Measurements from ENCODE around the gene EFCAB5.
"Not testable (repeated sequence)": the region's sequence is repeated elsewhere in the genome, so short reads cannot be mapped to it uniquely, and the experiment has no call there.

EFCAB5 gene

DNA sequence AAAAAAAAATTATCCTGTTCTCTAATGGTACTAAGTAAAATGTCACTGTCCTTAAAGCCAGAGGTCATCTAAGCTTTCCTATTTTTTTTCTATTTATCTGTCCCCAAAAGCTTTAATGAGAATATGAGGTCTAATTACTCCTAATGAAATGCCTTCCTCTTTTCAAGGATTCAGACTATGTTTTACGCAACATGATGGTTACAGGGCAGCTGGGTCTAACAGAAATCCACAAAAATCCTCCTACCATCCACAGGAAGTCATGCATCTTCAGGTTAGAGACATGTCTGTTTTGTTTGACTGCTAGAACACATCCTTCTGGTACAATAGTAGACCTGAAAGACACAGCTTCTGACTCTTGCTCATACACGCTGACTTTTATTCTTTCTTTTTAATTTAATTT lies 145.5 kb downstream of the EFCAB5 start:
- Mint-ChIP-seq H3K27me3 (ENCODE audit: low read depth) (peaks cover 26% of the 10 kb centered on the region), H3K4me3 (no peak overlapping the region), H3K27ac (no peak overlapping the region), H3K36me3 (ENCODE audit: low read depth) (no peaks in the 10 kb centered on the region), H3K4me1 (ENCODE audit: low read depth) (no peaks in the 10 kb centered on the region), H3K9me3 (no peaks in the 10 kb centered on the region)

DNA sequence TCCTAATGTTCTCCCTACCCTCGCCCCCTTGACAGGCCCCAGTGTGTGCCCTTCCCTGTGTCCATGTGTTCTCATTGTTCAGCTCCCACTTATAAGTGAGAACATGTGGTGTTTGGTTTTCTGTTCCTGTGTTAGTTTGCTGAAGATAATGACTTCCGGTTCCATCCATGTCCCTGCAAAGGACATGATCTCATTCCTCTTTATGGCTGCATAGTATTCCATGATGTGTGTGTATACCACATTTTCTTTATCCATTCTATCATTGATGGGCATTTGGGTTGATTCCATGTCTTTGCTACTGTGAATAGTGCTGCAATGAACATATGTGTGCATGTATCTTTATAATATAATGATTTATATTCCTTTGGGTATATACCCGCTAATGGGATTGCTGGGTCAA lies 146.0 kb downstream of the EFCAB5 start:
- H3K4me1 Mint-ChIP-seq (ENCODE audit: low read depth); H3K36me3 Mint-ChIP-seq (ENCODE audit: low read depth); H3K9me3 Mint-ChIP-seq; H3K27ac Mint-ChIP-seq; H3K4me3 Mint-ChIP-seq: not testable (repeated sequence)
- peaks cover 26% of the 10 kb centered on the region for H3K27me3 Mint-ChIP-seq (ENCODE audit: low read depth)

DNA sequence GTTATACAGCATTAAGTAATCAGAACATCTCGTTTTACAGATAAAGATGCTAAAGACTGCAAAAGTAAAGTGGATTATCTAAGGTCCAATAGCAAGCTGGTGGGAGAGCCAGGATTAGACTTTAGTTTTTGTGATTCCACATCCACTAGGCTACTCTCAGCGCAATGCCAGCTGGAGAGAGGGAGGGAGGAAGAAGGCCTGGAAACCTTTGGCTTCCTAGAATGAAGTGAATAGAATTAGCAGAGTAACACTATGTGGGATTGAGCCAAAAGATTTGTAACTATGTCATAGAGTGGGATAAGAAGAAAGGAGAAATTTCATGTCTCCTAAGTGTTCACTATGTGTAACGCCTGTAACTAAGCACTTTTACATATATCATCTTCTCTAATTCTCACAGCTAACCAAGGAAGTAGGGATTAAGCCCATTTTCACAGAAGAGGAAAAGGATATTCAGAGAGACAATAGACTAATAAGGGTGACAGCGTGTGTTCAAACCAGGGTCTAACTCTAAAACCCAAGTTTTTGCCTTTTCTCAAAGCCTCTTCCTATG lies 149.8 kb downstream of the EFCAB5 start:
- Mint-ChIP-seq H3K4me1 (ENCODE audit: low read depth) (peaks cover 8% of the 10 kb centered on the region), H3K27me3 (ENCODE audit: low read depth) (peaks cover 35% of the 10 kb centered on the region)

GRCh38 chr17:30091771-30092170 lies 150.3 kb downstream of the EFCAB5 start:
- H3K9me3 Mint-ChIP-seq, result no peaks in the 10 kb centered on the region
- no peak overlapping the region for H3K4me3 Mint-ChIP-seq
- H3K27me3 Mint-ChIP-seq (ENCODE audit: low read depth), result peaks cover 35% of the 10 kb centered on the region
- peaks cover 8% of the 10 kb centered on the region for H3K4me1 Mint-ChIP-seq (ENCODE audit: low read depth)
- no peak overlapping the region for H3K27ac Mint-ChIP-seq
- H3K36me3 Mint-ChIP-seq (ENCODE audit: low read depth), result no peaks in the 10 kb centered on the region

More for the DNA sequence above, 149.8 kb downstream of the EFCAB5 start:
- H3K4me3 Mint-ChIP-seq, result no peak overlapping the region
- no peak overlapping the region for H3K27ac Mint-ChIP-seq
- H3K36me3 Mint-ChIP-seq (ENCODE audit: low read depth), result no peaks in the 10 kb centered on the region
- H3K9me3 Mint-ChIP-seq, result no peaks in the 10 kb centered on the region

GRCh38 chr17:30092886-30093285 lies 151.5 kb downstream of the EFCAB5 start:
- Mint-ChIP-seq H3K4me3 (no peak overlapping the region), H3K4me1 (ENCODE audit: low read depth) (peaks cover 8% of the 10 kb centered on the region), H3K9me3 (no peaks in the 10 kb centered on the region), H3K36me3 (ENCODE audit: low read depth) (no peaks in the 10 kb centered on the region), H3K27me3 (ENCODE audit: low read depth) (peaks cover 42% of the 10 kb centered on the region), H3K27ac (no peak overlapping the region)

DNA sequence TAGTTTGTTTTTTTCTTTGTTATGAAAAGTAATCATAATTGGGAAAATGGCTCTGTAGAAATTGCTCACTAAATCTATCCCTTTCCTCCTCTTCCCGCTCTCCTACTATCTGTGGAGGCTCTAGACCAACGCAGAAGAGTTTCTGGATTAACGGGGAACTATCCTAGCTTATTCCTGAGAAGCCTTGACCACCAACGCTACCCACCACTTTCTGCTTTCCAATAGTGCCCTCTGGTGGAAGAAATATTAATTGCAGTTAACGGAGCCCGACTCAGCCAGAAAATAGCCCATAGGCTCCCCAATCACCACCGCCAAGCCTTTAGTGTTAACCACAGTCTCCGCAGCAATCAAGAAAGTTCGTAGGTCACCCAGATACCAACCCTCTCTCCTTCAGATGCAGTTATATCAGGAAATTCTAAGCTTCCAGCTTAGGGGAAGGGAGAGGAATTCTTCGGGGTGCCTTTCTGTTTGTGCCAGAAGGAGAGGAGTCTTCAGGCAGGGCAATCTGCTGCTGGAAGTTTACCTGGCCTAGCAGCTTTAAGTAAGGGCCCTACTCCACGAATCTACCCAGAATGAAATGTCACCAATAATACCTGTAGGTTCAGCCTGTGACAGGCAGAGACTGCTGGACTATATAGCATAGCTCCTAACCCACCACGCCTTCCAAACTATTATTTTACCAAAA lies 152.2 kb downstream of the EFCAB5 start:
- peaks cover 8% of the 10 kb centered on the region for H3K4me1 Mint-ChIP-seq (ENCODE audit: low read depth)
- H3K36me3 Mint-ChIP-seq (ENCODE audit: low read depth), result no peaks in the 10 kb centered on the region
- no peak overlapping the region for H3K27ac Mint-ChIP-seq
- H3K4me3 Mint-ChIP-seq, result no peak overlapping the region
- H3K9me3 Mint-ChIP-seq, result no peaks in the 10 kb centered on the region
- peaks cover 44% of the 10 kb centered on the region for H3K27me3 Mint-ChIP-seq (ENCODE audit: low read depth)

GRCh38 chr17:30095507-30096244 lies 154.2 kb downstream of the EFCAB5 start:
- no peak overlapping the region for H3K27ac Mint-ChIP-seq
- no peaks in the 10 kb centered on the region for H3K36me3 Mint-ChIP-seq (ENCODE audit: low read depth)
- H3K27me3 Mint-ChIP-seq (ENCODE audit: low read depth), result peaks cover 38% of the 10 kb centered on the region
- H3K4me1 Mint-ChIP-seq (ENCODE audit: low read depth), result peaks cover 8% of the 10 kb centered on the region
- no peak overlapping the region for H3K4me3 Mint-ChIP-seq
- H3K9me3 Mint-ChIP-seq, result no peaks in the 10 kb centered on the region

DNA sequence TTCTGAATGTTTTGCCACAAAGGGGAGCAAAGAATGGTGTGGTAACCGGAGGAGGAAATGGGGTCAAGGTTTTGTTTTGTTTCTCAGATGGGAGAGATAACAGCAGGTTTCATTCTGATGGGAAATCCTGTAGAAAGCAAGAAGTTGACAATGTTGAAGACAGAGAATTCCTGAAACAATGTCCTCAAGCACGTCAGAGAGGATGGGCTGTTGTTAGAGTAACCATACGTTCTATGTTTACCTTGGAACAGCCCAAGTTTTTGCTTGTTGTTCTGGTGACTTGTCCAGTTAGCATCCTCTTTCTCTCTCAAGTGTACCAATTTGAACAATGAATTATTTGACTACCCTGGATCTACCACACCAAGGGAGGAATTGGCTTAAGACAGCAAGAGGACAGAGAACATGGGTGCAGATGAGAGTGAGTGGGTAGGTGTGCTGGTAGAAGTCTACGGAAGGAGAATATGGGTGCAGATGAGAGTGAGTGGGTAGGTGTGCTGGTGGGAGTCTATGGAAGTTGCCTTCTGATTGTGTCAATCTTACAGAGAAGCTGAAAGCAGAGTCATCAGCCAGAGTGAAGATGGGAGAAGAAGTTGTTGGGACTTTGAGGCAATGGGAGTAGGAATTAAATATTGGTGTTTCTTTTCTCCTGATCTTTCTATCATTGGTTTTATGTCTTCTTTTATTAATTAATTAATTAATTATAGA lies 160.4 kb downstream of the EFCAB5 start:
- Mint-ChIP-seq H3K27me3 (ENCODE audit: low read depth) (peaks cover 26% of the 10 kb centered on the region), H3K4me1 (ENCODE audit: low read depth) (peaks cover 6% of the 10 kb centered on the region), H3K36me3 (ENCODE audit: low read depth) (no peaks in the 10 kb centered on the region)

DNA sequence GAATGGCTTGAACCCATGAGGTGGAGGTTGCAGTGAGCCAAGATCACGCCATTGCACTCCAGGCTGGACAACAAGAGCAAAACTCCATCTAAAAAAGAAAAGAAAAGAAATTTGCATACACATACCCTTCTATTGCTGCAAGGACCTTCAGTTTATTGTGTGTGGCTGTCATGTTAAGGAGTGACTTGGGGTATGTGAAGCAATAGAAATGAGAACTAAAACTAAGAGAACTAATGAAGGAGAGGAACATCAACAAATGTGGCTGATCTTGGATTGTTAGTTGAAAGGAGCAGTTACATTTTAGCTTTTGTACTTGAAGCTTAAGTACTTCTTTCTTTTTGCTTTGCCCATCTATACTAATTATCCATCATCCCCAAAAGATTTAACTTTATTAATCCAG lies 162.5 kb downstream of the EFCAB5 start:
- no peaks in the 10 kb centered on the region for H3K36me3 Mint-ChIP-seq (ENCODE audit: low read depth)
- no peak overlapping the region for H3K27ac Mint-ChIP-seq
- no peaks in the 10 kb centered on the region for H3K9me3 Mint-ChIP-seq
- H3K4me1 Mint-ChIP-seq (ENCODE audit: low read depth), result peaks cover 6% of the 10 kb centered on the region
- no peak overlapping the region for H3K4me3 Mint-ChIP-seq
- H3K27me3 Mint-ChIP-seq (ENCODE audit: low read depth), result peaks cover 32% of the 10 kb centered on the region

More for the DNA sequence above, 160.4 kb downstream of the EFCAB5 start:
- H3K4me3 Mint-ChIP-seq, result no peak overlapping the region
- no peak overlapping the region for H3K27ac Mint-ChIP-seq
- H3K9me3 Mint-ChIP-seq, result no peaks in the 10 kb centered on the region

GRCh38 chr17:30104575-30105339 lies 163.3 kb downstream of the EFCAB5 start:
- Mint-ChIP-seq H3K4me3 (peak overlapping the region; percentile 76), H3K27me3 (ENCODE audit: low read depth) (peaks cover 37% of the 10 kb centered on the region), H3K4me1 (ENCODE audit: low read depth) (peaks cover 6% of the 10 kb centered on the region), H3K36me3 (ENCODE audit: low read depth) (no peaks in the 10 kb centered on the region), H3K27ac (no peak overlapping the region), H3K9me3 (no peaks in the 10 kb centered on the region)

DNA sequence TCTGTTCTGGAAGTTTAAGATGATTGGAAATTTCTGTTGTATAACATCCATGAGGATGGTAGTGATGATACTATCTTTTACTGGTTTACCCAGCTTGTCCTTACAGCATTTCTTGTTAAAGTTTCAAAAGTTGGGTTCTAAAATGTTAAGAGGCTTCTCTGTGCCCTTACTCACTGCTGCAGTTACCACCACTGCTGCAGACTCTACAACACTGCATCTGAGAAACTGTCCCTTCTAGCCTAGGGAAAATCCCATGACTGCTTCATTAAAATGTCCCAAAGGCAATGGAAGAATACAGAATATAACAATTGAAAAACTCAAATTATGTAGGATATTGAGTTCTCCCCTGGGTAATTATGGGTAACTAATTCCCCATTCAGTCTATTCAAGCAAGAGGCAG lies 171.4 kb downstream of the EFCAB5 start:
- Mint-ChIP-seq H3K27me3 (ENCODE audit: low read depth) (peaks cover 15% of the 10 kb centered on the region), H3K27ac (peak overlapping the region; percentile 72), H3K4me1 (ENCODE audit: low read depth) (peaks cover 22% of the 10 kb centered on the region), H3K4me3 (no peak overlapping the region), H3K36me3 (ENCODE audit: low read depth) (peaks cover 8% of the 10 kb centered on the region), H3K9me3 (no peaks in the 10 kb centered on the region)

- Mint-ChIP-seq H3K4me1 (ENCODE audit: low read depth) (peaks cover 26% of the 10 kb centered on the region), H3K27ac (peak overlapping the region; percentile 72), H3K4me3 (no peak overlapping the region)
Measured at GRCh38 chr17:30113213-30113612, 171.8 kb downstream of the EFCAB5 start.

DNA sequence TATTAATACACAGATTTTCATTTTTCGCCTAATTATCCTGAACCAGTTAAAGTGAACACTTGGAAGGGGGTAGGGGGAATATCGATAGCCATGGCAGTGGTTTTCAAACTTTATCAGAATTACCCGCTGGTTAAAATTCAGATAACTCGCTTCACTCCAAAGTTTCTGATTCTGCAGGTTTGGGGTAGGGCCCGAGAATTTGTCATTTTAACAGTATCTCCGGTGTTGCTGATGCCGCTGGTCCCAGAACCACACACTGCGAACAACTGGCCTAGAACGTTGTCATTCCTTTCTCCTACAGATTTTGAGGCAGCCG lies 174.9 kb downstream of the EFCAB5 start:
- Mint-ChIP-seq H3K4me1 (ENCODE audit: low read depth) (peaks cover 45% of the 10 kb centered on the region), H3K27me3 (ENCODE audit: low read depth) (no peaks in the 10 kb centered on the region), H3K9me3 (no peaks in the 10 kb centered on the region), H3K27ac (peak overlapping the region; percentile 99), H3K4me3 (peak overlapping the region; percentile 99), H3K36me3 (ENCODE audit: low read depth) (peaks cover 21% of the 10 kb centered on the region)

More at GRCh38 chr17:30113213-30113612, 171.8 kb downstream of the EFCAB5 start:
- H3K27me3 Mint-ChIP-seq (ENCODE audit: low read depth), result peaks cover 11% of the 10 kb centered on the region
- no peaks in the 10 kb centered on the region for H3K9me3 Mint-ChIP-seq
- H3K36me3 Mint-ChIP-seq (ENCODE audit: low read depth), result peaks cover 8% of the 10 kb centered on the region

Measured in T-helper 1 cell treated with Interleukin-12 subunit alpha and Interleukin-12 subunit beta and Interleukin-4 antibody, amounts not matched to agents 30 μg/mL and 1 μg/mL, for 36 hours (primary cell).